HL-60/S4 treated with phorbol 12-myristate 13-acetate at 8.2 ng/mL for 4 days and 3 days (cell line): Measurements from ENCODE around the gene VASH1.

ENCODE experiments used
- in situ Hi-C: fragments of 300-500 bp; cut with MboI; formaldehyde crosslinking; loops from 2 replicates; pipeline ENCODE4 v1.15.0; 2022; ENCODE audit warnings: low sequenced_read_pairs

Gene VASH1

GRCh38 chr14:76827696-76828296, 66.5 kb downstream of the VASH1 start:
- in situ Hi-C loops, result no loop called here

- in situ Hi-C loops, result no loop called here
Observed at GRCh38 chr14:76828339-76829012, 67.2 kb downstream of the VASH1 start.

GRCh38 chr14:76829013-76829365, 67.7 kb downstream of the VASH1 start:
- in situ Hi-C loops, result no loop called here

GRCh38 chr14:76829650-76830421, 68.6 kb downstream of the VASH1 start:
- in situ Hi-C loops, result no loop called here

GRCh38 chr14:76830556-76830955, 69.3 kb downstream of the VASH1 start:
- in situ Hi-C loops, result no loop called here

GRCh38 chr14:76832503-76832988, 71.3 kb downstream of the VASH1 start:
- in situ Hi-C loops, result no loop called here
